ENCODE results near the gene CCDC174.

DNA sequence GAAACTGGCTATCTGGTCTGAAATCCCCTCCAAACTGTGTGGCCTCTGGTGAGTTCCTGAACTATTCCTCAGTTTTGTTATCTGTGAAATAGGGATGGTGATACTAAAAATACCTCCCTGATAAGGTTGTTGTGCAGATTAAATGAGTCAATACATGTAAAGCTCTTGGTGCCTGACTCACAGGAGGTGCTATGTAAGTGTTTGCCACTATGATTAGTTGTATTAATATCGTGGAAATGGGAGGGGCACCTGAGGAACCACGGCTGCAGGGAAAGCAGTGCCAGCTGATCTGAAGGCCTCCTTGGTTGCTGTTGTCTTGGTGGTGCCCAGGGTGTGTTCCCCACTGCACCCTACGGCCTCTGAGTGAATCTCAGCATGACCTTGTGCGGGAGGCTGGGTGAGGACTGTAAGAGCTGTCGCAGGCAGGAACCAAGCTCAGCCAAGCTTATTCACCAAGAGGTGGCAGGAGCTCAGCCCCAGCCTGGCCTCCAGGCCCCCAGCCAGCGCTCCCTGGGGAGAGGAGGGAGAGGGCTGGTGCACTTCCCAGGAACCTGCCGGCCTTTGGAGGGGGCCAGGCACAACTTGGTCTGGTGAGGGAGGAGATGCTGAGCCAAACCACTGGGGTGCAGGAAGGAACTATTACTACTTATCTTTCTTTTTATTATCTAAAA lies 44.8 kb upstream of the CCDC174 start:
- TF ChIP-seq, protein P1, sequence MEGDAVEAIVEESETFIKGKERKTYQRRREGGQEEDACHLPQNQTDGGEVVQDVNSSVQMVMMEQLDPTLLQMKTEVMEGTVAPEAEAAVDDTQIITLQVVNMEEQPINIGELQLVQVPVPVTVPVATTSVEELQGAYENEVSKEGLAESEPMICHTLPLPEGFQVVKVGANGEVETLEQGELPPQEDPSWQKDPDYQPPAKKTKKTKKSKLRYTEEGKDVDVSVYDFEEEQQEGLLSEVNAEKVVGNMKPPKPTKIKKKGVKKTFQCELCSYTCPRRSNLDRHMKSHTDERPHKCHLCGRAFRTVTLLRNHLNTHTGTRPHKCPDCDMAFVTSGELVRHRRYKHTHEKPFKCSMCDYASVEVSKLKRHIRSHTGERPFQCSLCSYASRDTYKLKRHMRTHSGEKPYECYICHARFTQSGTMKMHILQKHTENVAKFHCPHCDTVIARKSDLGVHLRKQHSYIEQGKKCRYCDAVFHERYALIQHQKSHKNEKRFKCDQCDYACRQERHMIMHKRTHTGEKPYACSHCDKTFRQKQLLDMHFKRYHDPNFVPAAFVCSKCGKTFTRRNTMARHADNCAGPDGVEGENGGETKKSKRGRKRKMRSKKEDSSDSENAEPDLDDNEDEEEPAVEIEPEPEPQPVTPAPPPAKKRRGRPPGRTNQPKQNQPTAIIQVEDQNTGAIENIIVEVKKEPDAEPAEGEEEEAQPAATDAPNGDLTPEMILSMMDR (IDR thresholded peaks at IDR 0.05), result no peak
- no peak for TF ChIP-seq EP300 (IDR thresholded peaks at IDR 0.05)
- TF ChIP-seq POLR2AphosphoS5 (IDR thresholded peaks at IDR 0.05), result no peak
